ENCODE measurements around the gene COLEC12.
"Not testable (repeated sequence)": the region's sequence is repeated elsewhere in the genome, so short reads cannot be mapped to it uniquely, and the experiment has no call there.

COLEC12 gene

GRCh38 chr18:407191-407590 is 93.3 kb downstream of the COLEC12 start:
- FAIRE-seq, result no peak

- FAIRE-seq, result no peak
These were observed 93.8 kb downstream of the COLEC12 start for GRCh38 chr18:406677-407076.

DNA sequence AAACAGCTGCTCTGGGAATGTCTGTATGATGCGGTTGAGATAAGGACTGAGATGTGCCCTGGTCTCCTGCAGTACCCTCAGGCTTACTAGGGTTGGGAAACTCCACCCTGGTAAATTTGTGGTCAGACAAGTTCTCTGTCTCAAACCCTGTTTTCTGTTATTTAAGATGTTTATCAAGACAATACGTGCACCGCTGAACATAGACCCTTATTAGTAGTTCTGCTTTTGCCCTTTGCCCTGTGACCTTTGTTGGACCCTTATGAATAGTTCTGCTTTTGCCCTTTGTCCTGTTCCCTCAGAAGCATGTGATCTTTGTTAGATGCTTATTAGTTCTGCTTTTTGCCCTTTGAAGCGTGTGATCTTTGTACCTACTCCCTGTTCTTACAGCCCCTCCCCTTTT is 95.5 kb downstream of the COLEC12 start:
- not testable (repeated sequence) for FAIRE-seq

DNA sequence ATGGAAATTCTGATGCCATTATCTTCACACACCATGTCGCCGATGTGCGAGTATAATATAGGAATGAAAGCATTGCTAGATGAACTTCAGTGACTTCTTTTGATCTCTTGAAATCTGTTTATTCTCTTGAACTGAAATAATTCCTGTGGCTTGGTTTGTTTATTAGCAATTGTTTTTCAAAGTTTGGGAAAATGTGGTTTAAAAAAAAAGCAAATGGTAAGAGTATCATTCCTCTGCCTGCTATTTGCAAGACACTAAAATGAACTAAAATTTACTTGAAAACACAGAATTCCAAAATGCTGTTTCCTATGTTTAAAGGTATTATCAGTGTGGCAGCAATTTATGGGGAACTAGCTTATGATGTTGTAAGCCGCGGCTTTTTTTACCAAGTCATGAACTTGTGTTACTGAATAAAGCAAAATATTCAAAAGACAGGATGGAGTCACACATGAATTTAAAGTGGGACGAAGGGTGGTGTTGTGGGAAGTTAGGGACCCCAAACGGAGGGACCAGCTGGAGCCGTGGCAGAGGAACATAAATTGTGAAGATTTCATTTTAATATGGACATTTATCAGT is 96.4 kb downstream of the COLEC12 start:
- FAIRE-seq, result no peak

DNA sequence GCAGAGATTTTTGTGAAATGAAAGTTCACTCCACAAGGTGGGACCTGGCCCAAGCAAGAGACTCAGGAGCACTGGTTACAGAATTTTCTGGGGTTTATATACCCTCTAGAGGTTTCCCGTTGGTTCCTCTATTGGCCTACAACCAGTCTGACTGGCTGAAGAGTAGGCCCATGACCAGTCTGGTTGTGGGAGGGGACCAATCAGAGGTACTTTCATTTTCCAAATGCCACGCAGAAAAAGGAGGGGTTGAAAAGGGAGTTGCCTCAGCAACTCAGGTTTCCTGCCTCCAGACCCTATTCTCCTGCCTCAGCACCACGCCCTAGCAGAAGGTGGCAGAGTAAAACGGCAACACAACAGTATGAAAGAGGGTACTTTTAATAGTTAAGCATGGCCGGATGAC is 98.4 kb downstream of the COLEC12 start:
- FAIRE-seq, result no peak

- no peak for FAIRE-seq
These were observed 100.0 kb downstream of the COLEC12 start for GRCh38 chr18:400456-400855.

GRCh38 chr18:399631-400135 is 100.8 kb downstream of the COLEC12 start:
- no peak for FAIRE-seq

- no peak for FAIRE-seq
These were observed 101.4 kb downstream of the COLEC12 start for GRCh38 chr18:398935-399630.

DNA sequence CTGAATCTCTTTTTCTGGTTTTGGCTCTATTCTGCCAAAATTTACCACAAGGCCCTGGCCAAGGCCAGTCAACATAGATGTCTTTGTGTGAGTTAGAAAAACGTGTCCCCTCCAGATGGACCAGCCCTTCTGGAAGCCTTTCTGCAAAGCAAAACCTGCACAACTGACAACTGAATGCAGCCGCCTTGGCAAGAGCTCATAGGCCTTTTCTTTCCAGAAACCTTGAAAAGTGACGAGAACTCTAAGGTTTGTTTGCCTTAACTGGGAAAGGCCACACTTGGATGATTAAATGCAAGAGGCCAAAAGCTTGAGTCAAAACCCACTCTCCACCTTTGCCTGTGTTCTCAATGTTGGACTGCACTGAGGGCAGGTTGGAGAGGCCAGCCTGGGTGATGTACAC is 103.9 kb downstream of the COLEC12 start:
- FAIRE-seq, result no peak

DNA sequence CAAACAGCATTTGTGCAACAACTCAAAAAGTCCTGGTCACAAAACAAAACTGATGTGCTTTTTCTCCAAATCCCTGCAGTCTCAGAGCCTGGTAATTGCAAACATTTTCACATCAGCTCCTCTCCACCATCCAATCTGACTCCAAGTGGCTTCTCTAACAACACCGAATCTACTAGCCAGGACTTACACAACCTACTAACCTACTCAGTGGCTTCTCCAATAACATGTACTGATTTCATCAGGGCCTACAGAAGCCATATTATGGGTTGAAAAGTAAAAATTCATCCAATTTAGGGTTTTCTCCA is 104.3 kb downstream of the COLEC12 start:
- no peak for FAIRE-seq

DNA sequence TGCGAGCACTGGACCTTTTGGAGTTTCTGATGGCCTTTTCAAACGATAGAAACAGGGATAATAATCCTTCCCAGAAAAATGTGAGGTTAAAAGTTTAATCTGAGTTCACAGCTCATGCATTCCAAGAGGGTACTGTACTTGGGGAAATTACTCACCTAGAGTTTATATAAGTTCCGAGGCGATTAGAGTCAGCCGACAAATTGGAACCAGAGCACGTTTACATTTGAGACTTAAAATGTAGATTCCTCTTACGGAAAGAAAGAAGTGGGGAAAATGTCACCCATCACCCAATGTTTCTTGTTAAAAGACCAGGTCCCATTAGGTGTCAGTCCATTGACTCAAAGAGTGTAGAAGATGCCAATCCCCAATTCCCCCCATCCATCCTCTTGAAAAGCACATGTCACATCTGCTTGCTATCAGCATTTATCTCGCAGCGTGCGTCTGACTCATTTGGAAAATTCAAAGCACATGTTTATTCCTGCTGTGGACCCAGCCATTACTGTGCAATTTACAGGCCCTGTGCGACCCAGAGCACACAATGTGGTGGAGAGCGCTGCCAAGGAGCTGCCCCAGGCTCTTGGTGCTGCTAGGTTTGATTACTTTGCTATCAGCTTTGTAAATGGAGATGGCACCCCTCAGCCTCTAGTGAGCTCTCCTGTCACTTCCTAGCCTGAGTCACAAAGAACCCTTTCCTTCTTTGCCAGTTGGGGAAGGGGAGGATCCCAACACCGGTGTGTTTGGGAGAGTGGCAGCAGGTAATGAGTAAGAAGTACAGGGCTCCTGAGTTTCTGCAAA is 104.8 kb downstream of the COLEC12 start:
- no peak for FAIRE-seq

- no peak for FAIRE-seq
These were observed 105.5 kb downstream of the COLEC12 start for GRCh38 chr18:394987-395362.

GRCh38 chr18:394262-394986 is 106.1 kb downstream of the COLEC12 start:
- no peak for FAIRE-seq

DNA sequence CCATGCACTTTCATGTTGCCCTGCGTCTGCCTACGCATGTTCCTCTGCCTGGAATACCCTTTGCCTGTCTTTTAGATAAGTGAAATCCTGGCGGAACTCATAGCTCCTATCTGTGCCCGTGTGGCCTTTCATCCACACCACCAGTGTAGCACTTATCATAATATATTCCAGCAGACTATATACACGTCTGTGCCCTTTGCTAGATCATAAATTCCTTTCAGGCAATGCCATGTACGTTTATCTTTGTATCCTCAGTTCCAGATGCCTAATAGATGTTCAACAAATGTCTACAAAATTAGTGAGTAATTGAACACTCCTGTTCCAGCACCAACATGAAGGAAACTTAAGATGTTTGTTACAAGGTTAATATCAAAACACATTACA is 106.9 kb downstream of the COLEC12 start:
- no peak for FAIRE-seq

- FAIRE-seq, result no peak
These were observed 107.5 kb downstream of the COLEC12 start for GRCh38 chr18:392928-393573.

GRCh38 chr18:390741-391478 is 109.6 kb downstream of the COLEC12 start:
- no peak for FAIRE-seq

DNA sequence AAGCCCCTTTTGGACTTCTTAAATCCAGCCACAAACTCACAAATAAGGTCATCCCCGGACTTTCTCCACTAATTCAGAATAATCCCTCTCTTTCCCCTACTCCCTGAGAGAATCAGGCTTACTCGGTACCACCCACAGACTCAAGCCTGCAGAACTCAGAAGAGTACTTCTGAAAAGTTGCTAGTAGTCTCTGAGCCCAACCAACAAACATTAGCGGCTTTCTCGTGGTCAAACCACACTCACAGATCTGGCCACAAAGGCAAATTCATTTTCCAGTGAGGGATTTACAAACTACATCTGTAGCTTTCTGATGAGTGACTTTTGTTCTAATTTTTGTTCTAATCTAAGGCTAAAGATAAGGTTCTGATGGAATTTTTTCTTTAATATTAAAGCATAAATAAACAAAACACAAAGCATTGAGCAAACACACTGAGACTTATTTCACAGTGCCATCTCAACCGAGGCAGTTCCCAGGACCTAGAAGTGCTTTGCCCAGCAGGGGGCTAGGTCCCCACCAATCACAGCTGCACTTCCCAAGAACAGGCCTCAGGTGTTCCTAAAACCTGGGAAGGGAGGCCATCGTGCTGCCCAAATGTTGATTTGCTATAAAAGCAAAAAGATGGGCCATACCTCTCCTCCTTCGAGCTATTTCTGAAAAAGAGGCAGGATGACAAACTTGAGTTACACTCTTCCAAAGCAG is 110.7 kb downstream of the COLEC12 start:
- no peak for FAIRE-seq

GRCh38 chr18:388200-388599 is 112.3 kb downstream of the COLEC12 start:
- FAIRE-seq, result no peak

DNA sequence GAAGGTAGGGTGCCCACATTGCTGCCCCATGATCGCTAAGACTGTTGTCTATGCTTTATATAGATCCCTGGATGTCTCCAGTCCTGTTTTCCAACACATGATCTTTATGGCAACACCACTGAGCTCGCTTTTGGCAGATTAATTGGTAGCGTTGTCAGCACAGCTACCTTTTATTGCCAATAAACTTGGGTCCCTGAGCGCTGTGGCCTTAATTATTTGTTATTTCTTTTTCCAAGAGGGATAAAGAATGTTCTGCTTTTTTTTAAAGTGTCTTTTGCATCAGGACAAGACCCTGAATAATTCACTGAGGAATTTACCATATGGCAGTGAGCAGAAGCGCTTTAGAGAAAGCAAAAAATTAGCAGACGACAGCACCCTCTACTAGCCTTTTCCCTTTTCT is 113.5 kb downstream of the COLEC12 start:
- FAIRE-seq, result no peak

DNA sequence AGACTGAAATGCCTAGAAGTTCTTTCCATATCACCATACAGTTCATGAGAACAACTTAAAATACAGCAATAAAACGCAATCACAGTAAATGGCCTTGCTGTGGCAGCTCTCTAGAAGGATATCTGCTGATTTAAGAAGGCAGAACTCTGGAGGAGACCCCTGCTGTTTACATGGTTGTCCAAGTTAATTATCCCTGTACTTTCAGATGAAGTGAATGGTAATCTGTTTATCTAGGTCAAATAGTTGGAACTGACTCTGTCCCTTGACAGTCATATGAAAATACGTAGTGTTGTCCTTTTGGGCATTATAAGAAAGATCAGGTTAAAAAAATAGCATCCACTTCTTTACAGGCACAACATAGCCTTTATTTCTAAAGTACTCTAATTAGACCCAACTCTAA is 115.6 kb downstream of the COLEC12 start:
- FAIRE-seq, result no peak

DNA sequence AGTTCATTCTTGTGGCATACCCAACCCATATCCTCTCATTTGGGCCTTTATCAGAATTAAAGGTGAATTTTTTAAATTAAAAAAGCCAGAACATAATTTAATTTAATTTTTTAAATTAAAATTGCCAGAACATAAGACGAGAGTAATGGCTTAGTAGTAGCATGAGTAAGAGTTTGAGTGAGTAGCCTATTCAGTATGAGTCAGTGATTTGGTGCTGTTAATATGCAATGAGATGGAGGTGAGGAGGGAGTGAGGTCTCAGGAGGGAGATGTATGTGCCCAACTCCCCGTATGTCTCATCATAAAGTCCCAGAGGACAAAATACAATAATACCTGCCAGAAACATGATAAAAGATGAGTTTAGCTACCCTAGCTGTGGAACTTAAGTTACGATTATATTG is 117.4 kb downstream of the COLEC12 start:
- FAIRE-seq, result no peak
